Measurements from ENCODE around the gene CYFIP1.

Gene CYFIP1

DNA sequence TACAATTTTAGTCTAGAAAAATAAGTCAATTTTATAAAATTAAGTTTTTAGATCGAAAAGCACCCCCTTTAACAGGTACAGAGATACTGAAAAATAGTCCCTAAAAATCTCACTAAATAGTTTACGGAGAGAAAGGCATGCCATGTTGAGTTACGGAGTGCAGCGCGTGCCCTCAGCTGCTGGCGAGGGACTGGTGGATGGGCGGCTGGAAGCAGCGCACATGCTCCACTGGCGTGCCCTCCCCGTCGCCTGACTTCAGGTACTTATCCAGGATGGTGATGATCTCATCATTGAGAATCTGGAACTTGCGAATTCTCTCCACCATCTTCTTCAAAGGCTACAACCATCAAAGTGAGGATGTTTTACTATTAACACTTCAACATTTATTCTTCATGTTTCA, 110.3 kb downstream of the CYFIP1 start:
- Histone ChIP-seq H3K36me3 (ENCODE audit: control insufficient read depth in 2 of 2, insufficient read depth in 1 of 2, low read length in 2 of 2) (peaks cover 5 to 80% of the 10 kb centered on the region in 2 experiments; a peak in 2 of 3 replicates), H3K9me3 (ENCODE audit: control insufficient read depth, insufficient read depth, low read depth, low read length) (no peaks in the 10 kb centered on the region), H3K4me3 (ENCODE audit: low read depth, low read length) (no peak overlapping the region), H3K4me1 (ENCODE audit: control insufficient read depth, insufficient read depth, low read length) (no peaks in the 10 kb centered on the region), H3K27ac (ENCODE audit: extremely low read depth, low read depth, low read length) (no peak overlapping the region)
- CTCF ChIA-PET: no interaction called here
- no peak for TF ChIP-seq ZBTB48 (tag by site-specific recombination; IDR thresholded peaks at IDR 0.05)
- TF ChIP-seq ZNF558 (tag by site-specific recombination; IDR thresholded peaks at IDR 0.05): 0 out of 2 replicates have a peak, but pooled peaks have one; percentile 15
- no peak for TF ChIP-seq ZNF350 (tag by site-specific recombination; IDR thresholded peaks at IDR 0.05)
- POLR2A ChIA-PET: no interaction called here

GRCh38 chr15:22868928-22869327, 111.2 kb downstream of the CYFIP1 start:
- TF ChIP-seq ZNF280D (tag by site-specific recombination; IDR thresholded peaks at IDR 0.05) (no peak), ZFP3 (tag by site-specific recombination; IDR thresholded peaks at IDR 0.05; ENCODE audit: low read depth) (no peak), ZNF837 (tag by site-specific recombination; IDR thresholded peaks at IDR 0.05) (no peak), ZNF621 (tag by site-specific recombination; IDR thresholded peaks at IDR 0.05) (no peak), ZNF623 (tag by site-specific recombination; IDR thresholded peaks at IDR 0.05) (no peak), ZNF112 (tag by site-specific recombination; IDR thresholded peaks at IDR 0.05) (no peak), ZFHX2 (tag by site-specific recombination; conservative IDR thresholded peaks at IDR 0.05) (no peak), ZFP37 (tag by site-specific recombination; IDR thresholded peaks at IDR 0.05) (no peak), ZNF660 (tag by site-specific recombination; IDR thresholded peaks at IDR 0.05) (no peak), ZNF266 (tag by site-specific recombination; IDR thresholded peaks at IDR 0.05; ENCODE audit: low read depth) (no peak)
- TF ChIP-seq, protein P1, sequence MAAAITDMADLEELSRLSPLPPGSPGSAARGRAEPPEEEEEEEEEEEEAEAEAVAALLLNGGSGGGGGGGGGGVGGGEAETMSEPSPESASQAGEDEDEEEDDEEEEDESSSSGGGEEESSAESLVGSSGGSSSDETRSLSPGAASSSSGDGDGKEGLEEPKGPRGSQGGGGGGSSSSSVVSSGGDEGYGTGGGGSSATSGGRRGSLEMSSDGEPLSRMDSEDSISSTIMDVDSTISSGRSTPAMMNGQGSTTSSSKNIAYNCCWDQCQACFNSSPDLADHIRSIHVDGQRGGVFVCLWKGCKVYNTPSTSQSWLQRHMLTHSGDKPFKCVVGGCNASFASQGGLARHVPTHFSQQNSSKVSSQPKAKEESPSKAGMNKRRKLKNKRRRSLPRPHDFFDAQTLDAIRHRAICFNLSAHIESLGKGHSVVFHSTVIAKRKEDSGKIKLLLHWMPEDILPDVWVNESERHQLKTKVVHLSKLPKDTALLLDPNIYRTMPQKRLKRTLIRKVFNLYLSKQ (tag by site-specific recombination; IDR thresholded peaks at IDR 0.05; ENCODE audit: borderline replicate concordance): no peak
- peaks cover 5 to 80% of the 10 kb centered on the region in 2 experiments; a peak in 2 of 3 replicates for H3K36me3 ChIP-seq (ENCODE audit: control insufficient read depth in 2 of 2, insufficient read depth in 1 of 2, low read length in 2 of 2)
- H3K4me1 ChIP-seq (ENCODE audit: control insufficient read depth, insufficient read depth, low read length): no peaks in the 10 kb centered on the region
- H3K27ac ChIP-seq (ENCODE audit: extremely low read depth, low read depth, low read length): no peak overlapping the region
- POLR2A ChIA-PET: no interaction called here
- H3K9me3 ChIP-seq (ENCODE audit: control insufficient read depth, insufficient read depth, low read depth, low read length): no peaks in the 10 kb centered on the region
- CTCF ChIA-PET: interaction anchor here (0.5 kb wide), 1 partner anchor 83 kb away, joined by 3 read pairs; no protein-coding TSS in a partner anchor
- no peak overlapping the region for H3K4me3 ChIP-seq (ENCODE audit: low read depth, low read length)

DNA sequence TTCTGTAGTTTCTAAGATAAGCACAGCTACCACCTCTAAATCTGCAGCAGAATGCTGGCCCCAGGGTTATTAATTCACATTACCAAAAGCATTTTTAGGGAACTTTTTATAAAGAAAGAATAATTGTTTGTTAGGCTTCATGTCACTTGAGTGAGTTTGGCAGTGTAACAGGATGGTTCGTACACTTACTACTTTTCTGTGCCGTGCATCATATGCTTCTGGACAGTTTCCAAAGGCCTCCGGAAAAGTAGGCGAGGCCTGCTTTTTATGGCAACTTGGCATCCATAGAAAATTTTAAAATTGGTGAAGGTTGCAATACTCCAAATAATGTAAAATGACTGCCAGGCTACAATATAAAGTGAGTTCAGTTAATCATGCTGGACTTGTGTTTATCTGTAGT, 111.7 kb downstream of the CYFIP1 start:
- POLR2A ChIA-PET: no interaction called here
- no peak overlapping the region for H3K27ac ChIP-seq (ENCODE audit: extremely low read depth, low read depth, low read length)
- H3K4me3 ChIP-seq (ENCODE audit: low read depth, low read length): no peak overlapping the region
- peaks cover 5 to 84% of the 10 kb centered on the region in 2 experiments; a peak in 2 of 3 replicates for H3K36me3 ChIP-seq (ENCODE audit: control insufficient read depth in 2 of 2, insufficient read depth in 1 of 2, low read length in 2 of 2)
- no peaks in the 10 kb centered on the region for H3K4me1 ChIP-seq (ENCODE audit: control insufficient read depth, insufficient read depth, low read length)
- CTCF ChIA-PET: interaction anchor here (0.5 kb wide), 1 partner anchor 83 kb away, joined by 3 read pairs; no protein-coding TSS in a partner anchor
- TF ChIP-seq ZNF292 (tag by site-specific recombination; IDR thresholded peaks at IDR 0.05; ENCODE audit: borderline replicate concordance, low read depth): no peak
- TF ChIP-seq ZNF530 (tag by site-specific recombination; IDR thresholded peaks at IDR 0.05; ENCODE audit: low read depth): no peak
- TF ChIP-seq ZNF114 (tag by site-specific recombination; IDR thresholded peaks at IDR 0.05): no peak
- TF ChIP-seq ZNF548 (tag by site-specific recombination; IDR thresholded peaks at IDR 0.05): no peak
- H3K9me3 ChIP-seq (ENCODE audit: control insufficient read depth, insufficient read depth, low read depth, low read length): no peaks in the 10 kb centered on the region

Data from HEK293 (cell line).